Bronchial epithelial cell (primary cell): Measurements from ENCODE around the gene PDE4B. TPM values are rescaled to one million over a fixed set of nuclear protein-coding genes. Genes with fewer than 3 reads are reported as not detected.

Experiments
- DNase-seq: peaks from one replicate; pipeline ENCODE4 v3.0.0-alpha.2; 2010; ENCODE audit warnings: low read depth
- FAIRE-seq: peaks from 2 replicates; lab custom pipeline; 2011; peaks lifted over from hg19 to GRCh38; lab: Jason Lieb, UNC
- H3K27me3 ChIP-seq: 2 replicates; pipeline ENCODE4 v1.5.1; 2011; ENCODE audit warnings: low read length; ENCODE audit not compliant: control insufficient read depth, insufficient read depth
- H3K36me3 ChIP-seq: 2 replicates; pipeline ENCODE4 v1.5.1; 2011; ENCODE audit warnings: low read length; ENCODE audit not compliant: control insufficient read depth, insufficient read depth
- H3K4me3 ChIP-seq: 2 replicates; pipeline ENCODE4 v1.5.1; 2011; ENCODE audit warnings: mild to moderate bottlenecking, low read depth, low read length, control low read depth
- total RNA-seq: library from RNA; depleted of rRNA; stranded (reverse); fragments of >200 nt; gene quantifications from 2 replicates; pipeline ENCODE4 v1.2.1, GENCODE V29; 2014
- TF ChIP-seq, protein P1 (sequence below): IDR thresholded peaks from 2 replicates; pipeline ENCODE4 v1.5.1; 2011; ENCODE audit warnings: mild to moderate bottlenecking, moderate library complexity, low read length, control low read depth, inconsistent platforms; ENCODE audit not compliant: insufficient read depth, severe bottlenecking

Gene PDE4B
- total RNA-seq, 1 donor from 2014 or later = 0.26 TPM

DNA sequence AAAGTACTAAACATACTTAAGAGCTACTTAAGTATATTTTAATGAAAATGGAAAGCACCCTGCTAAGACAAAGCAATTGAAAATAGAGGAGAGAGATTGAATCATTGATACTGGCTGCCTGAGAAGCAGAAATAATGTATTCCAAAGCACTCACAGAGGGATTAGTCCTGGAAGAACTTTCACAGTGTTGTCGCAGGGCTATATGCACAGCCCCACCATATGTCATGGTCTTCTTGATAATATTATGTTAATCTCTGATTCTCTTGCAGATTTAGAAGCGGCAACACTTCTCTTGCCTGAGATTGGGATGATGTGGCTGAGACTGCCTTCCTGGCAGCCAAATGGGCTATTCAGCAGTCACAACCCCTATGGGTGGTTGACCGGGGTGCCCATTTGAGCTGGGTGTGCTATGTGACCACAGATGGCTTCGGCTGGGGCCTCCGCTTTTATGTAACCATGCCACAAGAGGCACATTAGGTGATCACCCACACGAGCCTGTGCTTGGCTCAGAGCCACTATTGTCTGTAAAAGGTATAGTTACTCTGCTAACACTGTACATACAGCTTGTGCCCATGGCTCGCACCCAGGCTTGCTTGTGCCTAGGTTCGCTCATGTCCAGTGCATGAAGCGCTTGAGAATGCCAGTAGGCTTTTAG lies 589.1 kb downstream of the PDE4B start:
- no peaks in the 10 kb centered on the region for H3K36me3 ChIP-seq
- H3K27me3 ChIP-seq = no peaks in the 10 kb centered on the region
- H3K4me3 ChIP-seq = no peak overlapping the region
- TF ChIP-seq, protein P1, sequence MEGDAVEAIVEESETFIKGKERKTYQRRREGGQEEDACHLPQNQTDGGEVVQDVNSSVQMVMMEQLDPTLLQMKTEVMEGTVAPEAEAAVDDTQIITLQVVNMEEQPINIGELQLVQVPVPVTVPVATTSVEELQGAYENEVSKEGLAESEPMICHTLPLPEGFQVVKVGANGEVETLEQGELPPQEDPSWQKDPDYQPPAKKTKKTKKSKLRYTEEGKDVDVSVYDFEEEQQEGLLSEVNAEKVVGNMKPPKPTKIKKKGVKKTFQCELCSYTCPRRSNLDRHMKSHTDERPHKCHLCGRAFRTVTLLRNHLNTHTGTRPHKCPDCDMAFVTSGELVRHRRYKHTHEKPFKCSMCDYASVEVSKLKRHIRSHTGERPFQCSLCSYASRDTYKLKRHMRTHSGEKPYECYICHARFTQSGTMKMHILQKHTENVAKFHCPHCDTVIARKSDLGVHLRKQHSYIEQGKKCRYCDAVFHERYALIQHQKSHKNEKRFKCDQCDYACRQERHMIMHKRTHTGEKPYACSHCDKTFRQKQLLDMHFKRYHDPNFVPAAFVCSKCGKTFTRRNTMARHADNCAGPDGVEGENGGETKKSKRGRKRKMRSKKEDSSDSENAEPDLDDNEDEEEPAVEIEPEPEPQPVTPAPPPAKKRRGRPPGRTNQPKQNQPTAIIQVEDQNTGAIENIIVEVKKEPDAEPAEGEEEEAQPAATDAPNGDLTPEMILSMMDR = no peak
- FAIRE-seq (no peak), DNase-seq (no peak)

DNA sequence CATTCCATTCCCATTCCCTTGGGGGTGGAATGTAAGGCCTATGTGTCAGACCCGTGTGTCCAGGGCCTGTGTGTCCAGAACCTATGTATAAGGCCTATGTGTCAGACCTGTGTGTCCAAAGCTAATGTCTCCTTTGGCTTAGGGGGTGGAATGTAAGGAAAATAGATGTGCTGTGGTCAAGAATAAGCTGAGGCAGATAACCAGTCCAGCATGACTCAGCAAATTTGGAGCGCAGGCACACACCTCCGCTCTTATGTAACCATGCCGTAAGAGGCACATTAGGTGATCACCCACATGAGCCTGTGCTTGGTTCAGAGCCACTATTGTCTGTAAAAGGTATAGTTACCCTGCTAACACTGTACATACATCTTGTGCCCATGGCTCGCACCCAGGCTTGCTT lies 590.5 kb downstream of the PDE4B start:
- Histone ChIP-seq H3K4me3 (no peak overlapping the region), H3K27me3 (no peaks in the 10 kb centered on the region), H3K36me3 (no peaks in the 10 kb centered on the region)
- FAIRE-seq (peak; percentile 23), DNase-seq (no peak)
- TF ChIP-seq, protein P1 = no peak

DNA sequence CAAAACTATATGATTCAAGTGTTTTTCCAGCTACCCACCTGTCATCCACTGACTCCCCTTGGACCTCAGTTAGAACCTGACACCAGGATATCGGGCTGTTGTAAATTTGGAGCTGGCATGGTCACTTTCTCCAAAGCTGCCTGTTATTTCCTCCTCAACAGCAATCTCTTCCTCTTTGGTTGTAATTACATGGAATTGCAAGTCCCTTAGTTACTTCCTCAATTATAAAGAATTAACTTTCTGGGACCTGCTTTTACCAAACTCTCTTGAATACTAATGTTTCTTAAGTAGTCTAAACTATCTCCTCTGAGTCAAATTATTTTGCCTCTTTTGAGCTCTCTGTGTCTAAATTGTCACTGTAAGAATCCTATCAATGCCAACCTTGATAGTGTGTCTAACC lies 590.9 kb downstream of the PDE4B start:
- Histone ChIP-seq H3K27me3 (no peaks in the 10 kb centered on the region), H3K4me3 (no peak overlapping the region), H3K36me3 (no peaks in the 10 kb centered on the region)
- FAIRE-seq (no peak), DNase-seq (no peak)
- TF ChIP-seq, protein P1 = no peak

DNA sequence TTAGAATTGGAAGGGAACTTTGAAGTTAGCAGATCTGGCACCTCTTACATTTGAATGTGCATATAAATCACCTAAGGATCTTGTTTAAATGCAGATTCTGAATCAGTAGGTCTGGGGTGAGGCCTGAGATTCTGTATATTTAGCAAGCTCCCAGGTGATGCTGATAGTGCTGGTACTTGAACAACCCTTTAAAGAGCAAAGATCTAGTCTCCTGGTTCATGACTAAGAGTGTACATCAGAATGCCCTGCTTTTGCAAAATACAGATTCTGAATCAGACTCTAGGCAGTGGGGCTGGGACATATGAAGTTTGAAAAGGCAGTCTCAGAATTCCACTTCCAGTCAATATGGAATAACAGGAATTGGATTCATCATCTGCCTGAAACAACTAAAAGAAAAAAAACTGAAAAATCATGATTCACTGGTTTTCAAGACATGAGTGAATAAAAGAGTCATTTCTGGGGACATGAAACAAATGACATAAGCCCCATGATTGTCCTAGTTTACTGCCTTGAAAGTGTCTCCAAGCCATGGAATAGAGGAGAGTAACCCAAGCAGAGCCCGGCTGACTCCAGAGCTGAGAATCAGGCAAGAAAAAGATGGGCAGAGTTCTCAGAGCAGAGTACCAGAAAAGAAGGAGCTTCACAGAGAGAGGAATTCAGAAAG lies 591.7 kb downstream of the PDE4B start:
- no peaks in the 10 kb centered on the region for H3K36me3 ChIP-seq
- FAIRE-seq = no peak
- no peak for DNase-seq

DNA sequence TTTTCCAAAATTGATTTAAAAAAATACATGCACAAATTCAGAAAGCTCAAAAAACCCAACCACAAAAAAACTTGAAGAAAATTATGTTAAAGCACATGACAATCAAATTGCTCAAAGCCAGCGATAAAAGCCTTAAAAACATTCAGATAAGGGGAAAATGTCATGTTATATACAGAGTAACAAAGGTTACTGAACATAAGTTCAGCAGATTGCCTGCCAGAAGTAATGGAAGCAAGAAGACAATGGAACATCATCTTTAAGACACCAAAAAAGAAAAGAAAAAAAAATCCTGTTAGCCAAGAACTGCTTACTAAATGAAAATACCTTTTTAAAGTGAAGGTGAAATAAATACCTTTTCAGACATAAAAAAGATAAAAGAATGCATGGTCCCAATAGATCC lies 594.0 kb downstream of the PDE4B start:
- FAIRE-seq (no peak), DNase-seq (no peak)
- Histone ChIP-seq H3K4me3 (no peak overlapping the region), H3K27me3 (no peaks in the 10 kb centered on the region), H3K36me3 (no peaks in the 10 kb centered on the region)
- TF ChIP-seq, protein P1 = no peak

More for the DNA sequence above, 591.7 kb downstream of the PDE4B start:
- no peaks in the 10 kb centered on the region for H3K27me3 ChIP-seq
- TF ChIP-seq, protein P1 = no peak
- H3K4me3 ChIP-seq = no peak overlapping the region
